Central memory CD4-positive, alpha-beta T cell (primary cell): Measurements from ENCODE around the gene PPIP5K1.
"Not testable (repeated sequence)": the region's sequence is repeated elsewhere in the genome, so short reads cannot be mapped to it uniquely, and the experiment has no call there.

ENCODE experiments used
- DNase-seq: peaks from one replicate; pipeline ENCODE4 v3.0.0; 2022

PPIP5K1 gene

DNA sequence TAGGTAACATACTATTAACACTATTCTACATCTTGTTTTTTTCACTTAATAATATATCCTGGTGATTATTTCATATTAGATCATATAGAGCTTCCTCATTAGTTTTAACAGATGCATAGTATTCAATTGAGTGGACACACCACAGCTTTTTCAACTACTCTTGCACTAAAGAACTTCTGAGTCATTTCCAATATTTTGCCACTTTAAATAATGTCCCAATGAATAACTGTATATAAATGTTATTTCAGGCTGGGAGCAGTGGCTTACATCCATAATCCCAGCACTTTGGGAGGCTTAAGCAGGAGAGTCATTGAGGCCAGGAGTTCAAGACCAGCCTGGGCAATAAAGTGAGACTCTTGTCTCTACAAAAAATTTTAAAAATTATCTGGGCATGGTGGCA lies 45.7 kb downstream of the PPIP5K1 start:
- no peak for DNase-seq

DNA sequence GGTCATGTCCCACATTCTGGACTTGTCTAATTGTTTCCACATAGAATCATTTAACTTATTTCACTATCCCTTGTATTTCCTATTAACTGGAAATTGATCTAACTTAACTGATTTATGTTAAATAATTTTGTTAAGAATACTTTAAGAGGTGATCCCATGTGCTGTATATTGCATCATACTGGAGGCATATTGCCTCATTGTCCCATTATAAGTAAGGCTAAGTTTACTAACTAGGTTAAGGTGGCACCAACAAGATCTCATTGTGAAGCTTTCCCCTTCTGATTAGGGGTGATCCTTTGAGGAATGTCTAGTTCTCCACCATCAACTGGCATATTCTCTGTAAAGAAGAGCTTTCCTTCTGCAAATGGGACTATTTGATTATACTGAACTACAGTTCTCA lies 48.2 kb downstream of the PPIP5K1 start:
- no peak for DNase-seq

DNA sequence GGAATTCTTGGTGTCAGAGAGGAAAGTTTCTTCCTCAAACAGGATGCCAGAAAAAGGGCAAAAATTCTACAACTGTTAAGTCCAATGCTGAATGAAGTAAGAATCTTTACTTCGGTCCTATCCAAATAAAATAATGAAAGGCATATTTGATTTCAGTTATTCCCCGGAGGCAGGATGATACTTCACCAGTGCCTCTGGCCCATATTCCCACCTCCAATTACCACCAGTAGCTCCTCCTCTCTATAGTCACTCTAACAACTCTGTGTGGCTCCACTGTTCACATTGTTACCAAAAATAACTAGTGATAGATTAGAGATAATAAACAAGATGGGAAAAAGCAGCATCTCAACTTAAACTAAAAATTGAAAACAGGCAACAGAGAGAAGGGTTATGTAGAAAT lies 51.9 kb downstream of the PPIP5K1 start:
- no peak for DNase-seq

DNA sequence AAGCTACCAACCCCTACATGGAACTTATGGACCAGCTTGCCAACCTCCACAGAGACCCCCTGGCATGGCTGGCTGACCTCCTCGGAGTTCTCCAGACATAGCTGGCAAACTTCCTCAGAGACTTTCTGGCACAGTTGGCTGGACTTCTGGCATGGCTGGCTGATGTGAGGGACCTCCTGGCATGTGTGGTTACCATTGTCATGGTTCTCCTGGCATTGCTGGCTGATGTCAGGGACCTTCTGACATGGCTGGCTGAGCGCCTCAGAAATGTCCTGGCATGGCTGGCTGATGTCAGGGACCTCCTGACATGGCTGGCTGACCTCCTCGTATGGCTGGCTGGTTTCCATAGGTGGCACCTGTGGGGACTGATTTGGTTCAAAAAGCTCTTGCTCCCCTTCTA lies 55.1 kb downstream of the PPIP5K1 start:
- DNase-seq: no peak

DNA sequence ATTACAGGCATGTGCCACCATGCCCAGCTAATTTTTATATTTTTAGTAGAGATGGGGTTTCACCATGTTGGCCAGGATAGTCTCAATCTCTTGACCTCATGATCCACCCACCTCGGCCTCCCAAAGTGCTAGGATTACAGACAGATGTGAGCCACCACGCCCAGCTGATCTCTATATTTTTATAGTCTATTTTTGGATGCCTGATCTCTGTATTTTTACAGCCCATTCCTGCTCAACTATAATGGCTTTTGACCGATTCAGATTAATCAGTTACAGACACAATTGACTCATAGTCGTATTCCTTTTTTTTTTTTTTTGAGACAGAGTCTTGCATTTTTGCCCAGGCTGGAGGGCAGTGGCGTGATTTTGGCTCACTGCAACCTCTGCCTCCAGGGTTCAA lies 57.2 kb downstream of the PPIP5K1 start:
- not testable (repeated sequence) for DNase-seq

DNA sequence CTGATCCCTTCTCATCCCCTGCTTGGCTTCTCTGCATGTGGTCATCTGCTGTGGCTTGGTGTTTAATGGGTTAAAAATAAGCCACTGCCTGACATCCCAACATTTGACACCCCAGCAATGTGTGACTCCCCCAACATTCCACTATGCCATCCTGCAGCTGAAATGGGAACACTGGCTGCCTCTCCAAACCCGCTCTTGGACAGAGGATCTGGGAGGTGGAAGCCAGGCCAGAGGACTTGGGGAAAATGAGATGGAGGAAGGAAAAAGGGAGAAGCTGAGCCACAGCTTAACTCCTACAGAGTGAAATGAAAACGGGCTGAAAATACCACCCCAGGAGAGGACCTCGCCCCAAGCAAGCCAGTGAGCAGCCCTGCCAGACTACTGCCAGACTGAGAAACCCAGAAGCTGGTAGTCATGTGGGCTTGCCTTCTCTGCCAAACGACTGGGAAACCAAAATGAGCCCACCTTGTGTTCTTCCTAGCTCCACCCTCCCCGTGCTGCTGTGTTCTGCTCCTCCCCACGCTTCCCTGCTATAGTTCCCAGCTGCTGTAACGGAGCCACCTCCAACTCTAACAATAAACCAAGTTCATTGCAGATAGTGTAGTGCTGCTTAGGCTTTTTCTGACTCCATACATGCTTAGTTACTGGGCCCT lies 58.9 kb downstream of the PPIP5K1 start:
- DNase-seq: no peak

DNA sequence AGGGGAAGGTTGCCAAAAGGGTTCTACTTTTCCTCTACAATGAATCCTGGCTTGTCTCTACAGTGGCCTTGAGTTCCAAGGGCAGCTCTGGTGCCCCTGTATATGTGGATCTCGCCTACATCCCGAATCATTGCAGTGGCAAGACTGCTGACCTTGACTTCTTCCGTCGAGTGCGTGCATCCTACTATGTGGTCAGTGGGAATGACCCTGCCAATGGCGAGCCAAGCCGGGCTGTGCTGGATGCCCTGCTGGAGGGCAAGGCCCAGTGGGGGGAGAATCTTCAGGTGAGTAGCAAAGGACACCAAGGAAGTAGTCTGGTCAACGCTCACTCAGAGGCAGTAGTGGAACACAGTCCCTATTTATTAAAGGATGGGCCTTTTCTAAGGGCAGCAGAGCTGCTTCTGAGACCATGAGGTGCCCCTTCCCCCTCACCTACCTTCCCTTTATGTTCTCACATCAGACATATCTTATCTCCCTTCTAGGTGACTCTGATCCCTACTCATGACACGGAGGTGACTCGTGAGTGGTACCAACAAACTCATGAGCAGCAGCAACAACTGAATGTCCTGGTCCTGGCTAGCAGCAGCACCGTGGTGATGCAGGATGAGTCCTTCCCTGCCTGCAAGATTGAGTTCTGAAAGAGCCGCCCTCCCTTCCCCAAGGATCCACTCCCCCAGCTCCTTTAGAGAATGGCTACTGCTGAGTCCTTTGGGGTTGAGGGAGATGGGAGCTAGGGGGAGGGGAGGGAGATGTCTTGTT lies 60.2 kb downstream of the PPIP5K1 start:
- DNase-seq: no peak

DNA sequence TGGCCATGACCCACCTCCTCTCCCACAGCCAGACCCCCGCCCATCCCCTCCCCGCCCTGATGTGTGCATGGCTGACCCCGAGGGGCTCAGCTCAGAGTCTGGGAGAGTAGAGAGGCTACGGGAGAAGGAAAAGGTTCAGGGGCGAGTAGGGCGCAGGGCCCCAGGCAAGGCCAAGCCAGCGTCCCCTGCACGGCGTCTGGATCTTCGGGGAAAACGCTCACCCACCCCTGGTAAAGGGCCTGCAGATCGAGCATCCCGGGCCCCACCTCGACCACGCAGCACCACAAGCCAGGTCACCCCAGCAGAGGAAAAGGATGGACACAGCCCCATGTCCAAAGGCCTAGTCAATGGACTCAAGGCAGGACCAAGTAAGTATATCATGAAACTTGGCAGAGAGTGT lies 60.9 kb downstream of the PPIP5K1 start:
- no peak for DNase-seq

DNA sequence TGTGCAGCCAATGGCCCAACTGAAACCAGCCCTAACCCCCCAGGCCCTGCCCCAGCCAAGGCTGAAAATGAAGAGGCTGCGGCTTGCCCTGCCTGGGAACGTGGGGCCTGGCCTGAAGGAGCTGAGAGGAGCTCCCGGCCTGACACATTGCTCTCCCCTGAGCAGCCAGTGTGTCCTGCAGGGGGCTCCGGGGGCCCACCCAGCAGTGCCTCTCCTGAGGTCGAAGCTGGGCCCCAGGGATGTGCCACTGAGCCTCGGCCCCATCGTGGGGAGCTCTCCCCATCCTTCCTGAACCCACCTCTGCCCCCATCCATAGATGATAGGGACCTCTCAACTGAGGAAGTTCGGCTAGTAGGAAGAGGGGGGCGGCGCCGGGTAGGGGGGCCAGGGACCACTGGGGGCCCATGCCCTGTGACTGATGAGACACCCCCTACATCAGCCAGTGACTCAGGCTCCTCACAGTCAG lies 61.4 kb downstream of the PPIP5K1 start:
- DNase-seq: no peak

DNA sequence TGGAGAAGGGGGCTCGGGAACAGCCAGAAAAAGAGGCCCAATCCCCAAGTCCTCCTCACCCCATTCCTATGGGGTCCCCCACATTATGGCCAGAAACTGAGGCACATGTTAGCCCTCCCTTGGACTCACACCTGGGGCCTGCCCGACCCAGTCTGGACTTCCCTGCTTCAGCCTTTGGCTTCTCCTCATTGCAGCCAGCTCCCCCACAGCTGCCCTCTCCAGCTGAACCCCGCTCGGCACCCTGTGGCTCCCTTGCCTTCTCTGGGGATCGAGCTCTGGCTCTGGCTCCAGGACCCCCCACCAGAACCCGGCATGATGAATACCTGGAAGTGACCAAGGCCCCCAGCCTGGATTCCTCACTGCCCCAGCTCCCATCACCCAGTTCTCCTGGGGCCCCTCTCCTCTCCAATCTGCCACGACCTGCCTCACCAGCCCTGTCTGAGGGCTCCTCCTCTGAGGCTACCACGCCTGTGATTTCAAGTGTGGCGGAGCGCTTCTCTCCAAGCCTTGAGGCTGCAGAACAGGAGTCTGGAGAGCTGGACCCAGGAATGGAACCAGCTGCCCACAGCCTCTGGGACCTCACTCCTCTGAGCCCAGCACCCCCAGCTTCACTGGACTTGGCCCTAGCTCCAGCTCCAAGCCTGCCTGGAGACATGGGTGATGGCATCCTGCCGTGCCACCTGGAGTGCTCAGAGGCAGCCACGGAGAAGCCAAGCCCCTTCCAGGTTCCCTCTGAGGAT lies 62.0 kb downstream of the PPIP5K1 start:
- no peak for DNase-seq

DNA sequence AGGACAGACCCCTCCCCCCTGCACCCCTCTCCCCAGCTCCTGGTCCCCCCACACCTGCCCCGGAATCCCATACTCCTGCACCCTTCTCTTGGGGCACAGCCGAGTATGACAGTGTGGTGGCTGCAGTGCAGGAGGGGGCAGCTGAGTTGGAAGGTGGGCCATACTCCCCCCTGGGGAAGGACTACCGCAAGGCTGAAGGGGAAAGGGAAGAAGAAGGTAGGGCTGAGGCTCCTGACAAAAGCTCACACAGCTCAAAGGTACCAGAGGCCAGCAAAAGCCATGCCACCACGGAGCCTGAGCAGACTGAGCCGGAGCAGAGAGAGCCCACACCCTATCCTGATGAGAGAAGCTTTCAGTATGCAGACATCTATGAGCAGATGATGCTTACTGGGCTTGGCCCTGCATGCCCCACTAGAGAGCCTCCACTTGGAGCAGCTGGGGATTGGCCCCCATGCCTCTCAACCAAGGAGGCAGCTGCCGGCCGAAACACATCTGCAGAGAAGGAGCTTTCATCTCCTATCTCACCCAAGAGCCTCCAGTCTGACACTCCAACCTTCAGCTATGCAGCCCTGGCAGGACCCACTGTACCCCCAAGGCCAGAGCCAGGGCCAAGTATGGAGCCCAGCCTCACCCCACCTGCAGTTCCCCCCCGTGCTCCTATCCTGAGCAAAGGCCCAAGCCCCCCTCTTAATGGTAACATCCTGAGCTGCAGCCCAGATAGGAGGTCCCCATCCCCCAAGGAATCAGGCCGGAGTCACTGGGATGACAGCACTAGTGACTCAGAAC lies 62.8 kb downstream of the PPIP5K1 start:
- no peak for DNase-seq

DNA sequence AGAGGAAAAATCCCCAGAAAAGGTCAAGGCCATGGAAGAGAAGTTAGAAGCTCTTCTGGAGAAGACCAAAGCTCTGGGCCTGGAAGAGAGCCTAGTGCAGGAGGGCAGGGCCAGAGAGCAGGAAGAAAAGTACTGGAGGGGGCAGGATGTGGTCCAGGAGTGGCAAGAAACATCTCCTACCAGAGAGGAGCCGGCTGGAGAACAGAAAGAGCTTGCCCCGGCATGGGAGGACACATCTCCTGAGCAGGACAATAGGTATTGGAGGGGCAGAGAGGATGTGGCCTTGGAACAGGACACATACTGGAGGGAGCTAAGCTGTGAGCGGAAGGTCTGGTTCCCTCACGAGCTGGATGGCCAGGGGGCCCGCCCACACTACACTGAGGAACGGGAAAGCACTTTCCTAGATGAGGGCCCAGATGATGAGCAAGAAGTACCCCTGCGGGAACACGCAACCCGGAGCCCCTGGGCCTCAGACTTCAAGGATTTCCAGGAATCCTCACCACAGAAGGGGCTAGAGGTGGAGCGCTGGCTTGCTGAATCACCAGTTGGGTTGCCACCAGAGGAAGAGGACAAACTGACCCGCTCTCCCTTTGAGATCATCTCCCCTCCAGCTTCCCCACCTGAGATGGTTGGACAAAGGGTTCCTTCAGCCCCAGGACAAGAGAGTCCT lies 63.6 kb downstream of the PPIP5K1 start:
- DNase-seq: no peak

DNA sequence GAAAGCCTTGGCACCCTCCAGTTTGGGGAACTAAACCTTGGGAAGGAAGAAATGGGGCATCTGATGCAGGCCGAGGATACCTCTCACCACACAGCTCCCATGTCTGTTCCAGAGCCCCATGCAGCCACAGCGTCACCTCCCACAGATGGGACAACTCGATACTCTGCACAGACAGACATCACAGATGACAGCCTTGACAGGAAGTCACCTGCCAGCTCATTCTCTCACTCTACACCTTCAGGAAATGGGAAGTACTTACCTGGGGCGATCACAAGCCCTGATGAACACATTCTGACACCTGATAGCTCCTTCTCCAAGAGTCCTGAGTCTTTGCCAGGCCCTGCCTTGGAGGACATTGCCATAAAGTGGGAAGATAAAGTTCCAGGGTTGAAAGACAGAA lies 64.9 kb downstream of the PPIP5K1 start:
- DNase-seq: no peak

DNA sequence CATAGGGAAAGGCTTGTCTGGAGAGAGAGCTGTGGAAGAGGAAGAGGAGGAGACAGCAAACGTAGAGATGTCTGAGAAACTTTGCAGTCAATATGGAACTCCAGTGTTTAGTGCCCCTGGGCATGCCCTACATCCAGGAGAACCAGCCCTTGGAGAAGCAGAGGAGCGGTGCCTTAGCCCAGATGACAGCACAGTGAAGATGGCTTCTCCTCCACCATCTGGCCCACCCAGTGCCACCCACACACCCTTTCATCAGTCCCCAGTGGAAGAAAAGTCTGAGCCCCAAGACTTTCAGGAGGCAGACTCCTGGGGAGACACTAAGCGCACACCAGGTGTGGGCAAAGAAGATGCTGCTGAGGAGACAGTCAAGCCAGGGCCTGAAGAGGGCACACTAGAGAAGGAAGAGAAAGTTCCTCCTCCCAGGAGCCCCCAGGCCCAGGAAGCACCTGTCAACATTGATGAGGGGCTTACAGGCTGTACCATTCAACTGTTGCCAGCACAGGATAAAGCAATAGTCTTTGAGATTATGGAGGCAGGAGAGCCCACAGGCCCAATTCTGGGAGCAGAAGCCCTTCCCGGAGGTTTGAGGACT lies 65.7 kb downstream of the PPIP5K1 start:
- DNase-seq: no peak

DNA sequence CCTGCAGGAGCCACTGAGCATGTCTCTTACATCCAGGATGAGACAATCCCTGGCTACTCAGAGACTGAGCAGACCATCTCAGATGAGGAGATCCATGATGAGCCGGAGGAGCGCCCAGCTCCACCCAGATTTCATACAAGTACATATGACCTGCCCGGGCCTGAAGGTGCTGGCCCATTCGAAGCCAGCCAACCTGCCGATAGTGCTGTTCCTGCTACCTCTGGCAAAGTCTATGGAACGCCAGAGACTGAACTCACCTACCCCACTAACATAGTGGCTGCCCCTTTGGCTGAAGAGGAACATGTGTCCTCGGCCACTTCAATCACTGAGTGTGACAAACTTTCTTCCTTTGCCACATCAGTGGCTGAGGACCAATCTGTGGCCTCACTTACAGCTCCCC lies 66.4 kb downstream of the PPIP5K1 start:
- no peak for DNase-seq

DNA sequence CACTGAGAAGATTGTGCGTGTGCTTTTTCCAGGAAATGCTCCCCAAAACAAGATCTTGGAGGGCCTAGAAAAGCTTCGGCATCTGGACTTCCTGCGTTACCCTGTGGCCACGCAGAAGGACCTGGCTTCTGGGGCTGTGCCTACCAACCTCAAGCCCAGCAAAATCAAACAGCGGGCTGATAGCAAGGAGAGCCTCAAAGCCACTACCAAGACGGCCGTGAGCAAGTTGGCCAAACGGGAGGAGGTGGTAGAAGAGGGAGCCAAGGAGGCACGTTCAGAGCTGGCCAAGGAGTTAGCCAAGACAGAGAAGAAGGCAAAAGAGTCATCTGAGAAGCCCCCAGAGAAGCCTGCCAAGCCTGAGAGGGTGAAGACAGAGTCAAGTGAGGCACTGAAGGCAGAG lies 67.8 kb downstream of the PPIP5K1 start:
- DNase-seq: no peak

DNA sequence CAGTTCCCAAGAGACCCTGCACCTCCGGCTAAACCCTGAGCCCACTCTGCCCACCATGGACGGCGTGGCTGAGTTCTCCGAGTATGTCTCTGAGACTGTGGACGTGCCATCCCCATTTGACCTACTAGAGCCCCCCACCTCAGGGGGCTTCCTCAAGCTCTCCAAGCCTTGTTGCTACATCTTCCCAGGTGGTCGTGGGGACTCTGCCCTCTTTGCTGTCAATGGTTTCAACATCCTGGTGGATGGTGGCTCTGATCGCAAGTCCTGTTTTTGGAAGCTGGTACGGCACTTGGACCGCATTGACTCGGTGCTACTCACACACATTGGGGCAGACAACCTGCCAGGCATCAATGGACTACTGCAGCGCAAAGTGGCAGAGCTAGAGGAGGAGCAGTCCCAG lies 68.6 kb downstream of the PPIP5K1 start:
- no peak for DNase-seq

DNA sequence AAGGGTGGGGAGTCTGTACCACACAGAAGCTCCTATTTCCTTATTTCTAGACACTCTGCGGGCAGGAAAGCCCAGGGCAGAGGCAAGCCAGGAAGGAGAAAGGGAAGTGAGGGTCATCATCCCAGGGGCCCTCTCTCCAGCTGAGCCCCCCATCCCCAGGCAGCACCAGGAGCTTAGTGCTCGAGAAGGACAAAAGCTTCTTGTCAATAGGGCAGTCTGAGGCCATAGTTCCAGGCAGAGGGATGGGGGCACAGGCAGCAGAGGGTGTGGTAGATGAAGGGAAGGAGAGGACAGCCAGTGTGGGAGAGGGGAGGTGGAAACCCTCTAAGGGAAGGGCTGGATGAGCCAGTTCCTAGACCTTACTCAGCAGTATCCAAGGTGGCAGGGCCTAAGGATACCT lies 69.9 kb downstream of the PPIP5K1 start:
- DNase-seq: no peak

DNA sequence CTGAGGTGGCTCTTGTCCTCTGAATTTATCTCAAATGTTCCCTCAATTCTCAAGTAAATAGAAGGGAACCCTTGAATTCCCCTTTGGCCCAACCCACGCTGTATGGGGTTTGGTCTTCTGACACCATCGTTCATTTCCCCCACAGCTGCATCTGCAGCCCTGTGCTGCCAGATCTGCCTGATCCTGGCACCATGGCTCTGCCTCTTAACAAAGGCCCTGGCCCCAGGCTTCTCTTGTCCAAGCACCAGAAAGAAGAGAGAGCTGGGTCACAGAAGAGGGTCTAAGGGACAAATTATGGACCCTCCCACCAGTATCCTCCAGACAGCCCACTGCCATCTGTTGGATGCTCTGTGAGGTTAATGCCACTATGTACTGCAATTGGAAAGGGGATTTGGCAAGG lies 70.8 kb downstream of the PPIP5K1 start:
- no peak for DNase-seq

DNA sequence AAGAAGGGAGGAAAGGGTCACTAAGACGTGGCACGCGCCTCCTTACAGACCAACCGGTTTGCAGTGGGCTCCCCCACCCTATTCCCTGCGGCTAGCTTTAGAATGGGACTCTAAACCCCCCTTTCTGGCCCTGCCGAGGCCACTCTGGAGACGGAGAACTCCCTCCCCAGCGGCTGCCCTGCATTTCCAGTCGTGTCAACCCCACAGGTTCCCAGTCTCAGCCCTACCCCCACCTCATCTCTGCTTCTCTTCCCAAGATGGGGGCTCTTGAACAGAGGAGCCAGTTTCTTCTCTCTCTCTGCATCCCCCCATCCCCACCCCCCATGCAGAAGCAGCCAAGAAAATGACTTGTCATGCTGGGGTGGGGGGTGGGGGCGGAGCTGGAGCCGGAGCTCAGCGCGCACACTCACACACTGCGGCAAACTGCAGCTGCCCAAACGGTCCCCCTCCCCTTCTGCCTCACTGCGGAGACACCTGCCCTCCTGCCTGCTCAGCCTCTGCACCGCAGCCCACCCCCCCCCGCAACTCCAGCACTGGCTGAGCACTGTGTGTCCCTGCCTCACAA lies 71.7 kb downstream of the PPIP5K1 start:
- DNase-seq: no peak

DNA sequence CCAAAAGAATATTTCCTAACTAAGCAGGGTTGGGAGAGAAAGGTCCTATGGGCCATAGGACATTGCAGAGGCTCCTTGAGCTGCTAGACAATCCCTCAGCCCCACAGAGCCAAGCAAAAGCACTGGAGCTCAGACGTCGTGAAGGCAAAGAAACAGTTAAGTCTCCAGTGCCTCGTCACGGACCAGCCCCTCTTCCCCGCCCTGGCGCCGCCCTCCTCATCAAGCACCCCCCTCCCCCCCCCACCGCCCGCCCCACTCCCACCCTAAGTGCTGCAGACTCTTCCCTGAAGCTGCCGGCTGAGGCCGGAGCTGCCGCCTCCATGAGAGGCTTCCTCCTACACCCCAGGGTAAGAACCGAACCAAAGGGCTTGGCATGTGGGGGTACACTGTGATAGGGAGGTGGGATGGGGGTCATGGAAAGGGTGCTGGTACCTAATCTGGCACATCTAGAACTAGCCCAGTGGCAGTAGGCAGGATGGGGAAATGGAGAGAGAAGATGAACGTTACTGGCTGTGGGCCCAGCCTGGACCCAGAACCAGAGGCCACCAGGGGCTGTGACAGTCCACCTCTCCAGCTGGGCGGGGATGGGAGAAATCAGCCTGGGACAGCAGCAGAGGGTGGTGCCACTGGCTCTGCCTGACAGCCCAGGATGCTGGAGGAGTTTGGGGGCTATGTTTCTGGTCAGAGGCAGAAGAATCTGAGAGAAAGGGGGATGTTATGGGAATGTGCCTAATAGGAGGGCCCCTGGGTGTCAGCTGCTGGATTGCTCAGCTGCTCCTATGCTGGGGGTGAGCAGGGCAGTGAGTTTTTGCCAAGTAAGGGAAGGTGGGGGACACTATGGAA lies 72.4 kb downstream of the PPIP5K1 start, which contains the start of gene MAP1A:
MAP1A (plus strand) TSS at position 255 of the 843 bp plus-strand sequence. CDS start 3,866 bp downstream, outside the sequence.
- no peak for DNase-seq
